NCI-H446 treated with DMSO at 0.1 percent for 48 hours (cell line): Measurements from ENCODE around the gene TAS2R30.
"Not testable (repeated sequence)": the region's sequence is repeated elsewhere in the genome, so short reads cannot be mapped to it uniquely, and the experiment has no call there.

Source experiments
- DNase-seq: peaks from one replicate; lab custom pipeline; 2025; lab: John Stamatoyannopoulos, UW

The TAS2R30 gene

GRCh38 chr12:11130382-11130781, 4.1 kb downstream of the TAS2R30 start:
- DNase-seq = no peak

GRCh38 chr12:11114130-11114529, 20.3 kb downstream of the TAS2R30 start:
- not testable (repeated sequence) for DNase-seq

GRCh38 chr12:11111213-11111612, 23.2 kb downstream of the TAS2R30 start:
- DNase-seq = not testable (repeated sequence)

- DNase-seq = no peak
Observed at GRCh38 chr12:11108862-11109261, 25.6 kb downstream of the TAS2R30 start.

GRCh38 chr12:11107719-11108118, 26.7 kb downstream of the TAS2R30 start:
- no peak for DNase-seq

GRCh38 chr12:11106288-11106687, 28.2 kb downstream of the TAS2R30 start:
- no peak for DNase-seq

GRCh38 chr12:11105546-11105945, 28.9 kb downstream of the TAS2R30 start:
- no peak for DNase-seq

GRCh38 chr12:11094910-11095309, 39.5 kb downstream of the TAS2R30 start:
- not testable (repeated sequence) for DNase-seq

- DNase-seq = no peak
Observed at GRCh38 chr12:11092128-11092527, 42.3 kb downstream of the TAS2R30 start, which contains the start of gene TAS2R43. TSS of gene TAS2R43 (minus strand) at chr12:11092313. CDS start at chr12:11092229, 84 bp downstream.

- no peak for DNase-seq
Observed at GRCh38 chr12:11089246-11089645, 45.2 kb downstream of the TAS2R30 start.

GRCh38 chr12:11085419-11085818, 49.0 kb downstream of the TAS2R30 start:
- DNase-seq = no peak
